ENCODE data around the gene TBC1D14.
"Not testable (repeated sequence)": the region's sequence is repeated elsewhere in the genome, so short reads cannot be mapped to it uniquely, and the experiment has no call there.

TBC1D14 gene

DNA sequence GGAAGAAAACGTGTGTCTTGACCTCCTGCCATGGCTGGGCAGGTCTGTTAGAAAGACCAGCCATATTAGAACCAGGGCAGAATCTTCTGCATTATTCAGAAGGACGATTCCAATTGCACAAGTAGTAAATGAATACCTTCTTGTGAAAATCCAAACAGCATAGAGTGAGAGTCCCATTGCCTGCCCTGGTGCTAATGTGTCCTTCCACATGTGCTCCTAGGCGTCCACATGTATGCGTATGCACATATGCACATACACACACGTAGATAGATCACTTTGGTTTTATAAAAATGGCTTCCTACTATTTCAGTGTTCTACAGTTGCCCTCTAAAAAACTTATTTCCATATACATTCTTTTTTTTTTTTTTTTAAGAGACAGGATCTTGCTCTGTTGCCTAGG is 168.4 kb downstream of the TBC1D14 start:
- H3K4me2 ChIP-seq (ENCODE audit: low read depth, low read length, poor library complexity, severe bottlenecking), result no peak overlapping the region
- TF ChIP-seq EZH2phosphoT487 (conservative IDR thresholded peaks at IDR 0.05; ENCODE audit: low read length), result no peak
- TF ChIP-seq, protein P1, sequence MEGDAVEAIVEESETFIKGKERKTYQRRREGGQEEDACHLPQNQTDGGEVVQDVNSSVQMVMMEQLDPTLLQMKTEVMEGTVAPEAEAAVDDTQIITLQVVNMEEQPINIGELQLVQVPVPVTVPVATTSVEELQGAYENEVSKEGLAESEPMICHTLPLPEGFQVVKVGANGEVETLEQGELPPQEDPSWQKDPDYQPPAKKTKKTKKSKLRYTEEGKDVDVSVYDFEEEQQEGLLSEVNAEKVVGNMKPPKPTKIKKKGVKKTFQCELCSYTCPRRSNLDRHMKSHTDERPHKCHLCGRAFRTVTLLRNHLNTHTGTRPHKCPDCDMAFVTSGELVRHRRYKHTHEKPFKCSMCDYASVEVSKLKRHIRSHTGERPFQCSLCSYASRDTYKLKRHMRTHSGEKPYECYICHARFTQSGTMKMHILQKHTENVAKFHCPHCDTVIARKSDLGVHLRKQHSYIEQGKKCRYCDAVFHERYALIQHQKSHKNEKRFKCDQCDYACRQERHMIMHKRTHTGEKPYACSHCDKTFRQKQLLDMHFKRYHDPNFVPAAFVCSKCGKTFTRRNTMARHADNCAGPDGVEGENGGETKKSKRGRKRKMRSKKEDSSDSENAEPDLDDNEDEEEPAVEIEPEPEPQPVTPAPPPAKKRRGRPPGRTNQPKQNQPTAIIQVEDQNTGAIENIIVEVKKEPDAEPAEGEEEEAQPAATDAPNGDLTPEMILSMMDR (IDR thresholded peaks at IDR 0.05; ENCODE audit: insufficient read depth, low read length, poor library complexity, severe bottlenecking), result no peak

DNA sequence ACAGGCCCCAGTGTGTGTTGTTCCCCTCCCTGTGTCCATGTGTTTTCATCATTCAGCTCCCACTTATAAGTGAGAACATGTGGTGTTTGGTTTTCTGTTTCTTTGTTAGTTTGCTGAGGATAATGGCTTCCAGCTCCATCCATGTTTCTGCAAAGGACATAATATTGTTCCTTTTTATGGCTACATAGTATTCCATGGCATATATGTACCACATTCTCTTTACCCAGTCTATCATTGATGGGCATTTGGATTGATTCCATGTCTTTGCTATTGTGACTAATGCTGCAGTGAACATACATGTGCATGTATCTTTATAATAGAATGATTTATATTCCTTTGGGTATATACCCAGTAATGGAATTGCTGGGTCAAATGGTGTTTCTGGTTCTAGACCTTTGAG is 169.9 kb downstream of the TBC1D14 start:
- not testable (repeated sequence) for H3K4me2 ChIP-seq (ENCODE audit: low read depth, low read length, poor library complexity, severe bottlenecking); H2AFZ ChIP-seq (ENCODE audit: low read depth, low read length, severe bottlenecking); H3K27ac ChIP-seq (ENCODE audit: low read depth, low read length); H4K20me1 ChIP-seq (ENCODE audit: low read depth, low read length); H3K9me2 ChIP-seq (replicated peaks; ENCODE audit: insufficient read depth, low read length); H3K79me2 ChIP-seq (ENCODE audit: insufficient read depth, low read length); H3K27me3 ChIP-seq (ENCODE audit: low read length); H3F3A ChIP-seq (ENCODE audit: insufficient read depth); H3K4me3 ChIP-seq (ENCODE audit: insufficient read depth, low read length, poor library complexity, severe bottlenecking); H3K36me3 ChIP-seq (ENCODE audit: low read length); H3K9ac ChIP-seq (ENCODE audit: low read length); H3K9me3 ChIP-seq (ENCODE audit: insufficient read depth, low read length)

More for the DNA sequence above, 168.4 kb downstream of the TBC1D14 start:
- H3K9me2 ChIP-seq (replicated peaks; ENCODE audit: insufficient read depth, low read length), result no peaks in the 10 kb centered on the region
- no peak overlapping the region for H3K4me3 ChIP-seq (ENCODE audit: insufficient read depth, low read length, poor library complexity, severe bottlenecking)
- no peaks in the 10 kb centered on the region for H3K27me3 ChIP-seq (ENCODE audit: low read length)
- H3K36me3 ChIP-seq (ENCODE audit: low read length), result no peaks in the 10 kb centered on the region
- no peak overlapping the region for H3K9ac ChIP-seq (ENCODE audit: low read length)
- H2AFZ ChIP-seq (ENCODE audit: low read depth, low read length, severe bottlenecking), result no peak overlapping the region
- no peaks in the 10 kb centered on the region for H3K9me3 ChIP-seq (ENCODE audit: insufficient read depth, low read length)
- no peak overlapping the region for H3K27ac ChIP-seq (ENCODE audit: low read depth, low read length)
- no peaks in the 10 kb centered on the region for H3F3A ChIP-seq (ENCODE audit: insufficient read depth)
- H3K79me2 ChIP-seq (ENCODE audit: insufficient read depth, low read length), result no peaks in the 10 kb centered on the region
- no peaks in the 10 kb centered on the region for H4K20me1 ChIP-seq (ENCODE audit: low read depth, low read length)

DNA sequence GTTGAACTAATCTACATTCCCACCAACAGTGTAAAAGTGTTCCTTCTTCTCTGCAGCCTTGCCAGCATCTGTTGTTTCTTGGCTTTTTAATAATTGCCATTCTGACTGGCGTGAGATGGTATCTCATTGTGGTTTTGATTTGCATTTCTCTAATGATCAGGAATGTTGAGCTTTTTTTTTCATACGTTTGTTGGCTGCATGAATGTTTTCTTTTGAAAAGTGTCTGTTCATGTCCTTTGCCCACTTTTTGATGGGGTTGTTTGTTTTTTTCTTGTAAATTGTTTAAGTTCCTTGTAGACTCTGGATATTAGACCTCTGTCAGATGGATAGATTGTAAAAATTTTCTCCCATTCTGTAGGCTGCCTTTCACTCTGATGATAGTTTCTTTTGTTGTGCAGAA is 170.3 kb downstream of the TBC1D14 start:
- H3K4me3 ChIP-seq (ENCODE audit: insufficient read depth, low read length, poor library complexity, severe bottlenecking); H4K20me1 ChIP-seq (ENCODE audit: low read depth, low read length); H3K79me2 ChIP-seq (ENCODE audit: insufficient read depth, low read length); H3K27me3 ChIP-seq (ENCODE audit: low read length); H3K9me3 ChIP-seq (ENCODE audit: insufficient read depth, low read length); H3K9me2 ChIP-seq (replicated peaks; ENCODE audit: insufficient read depth, low read length); H3K9ac ChIP-seq (ENCODE audit: low read length); H3K36me3 ChIP-seq (ENCODE audit: low read length); H3K4me2 ChIP-seq (ENCODE audit: low read depth, low read length, poor library complexity, severe bottlenecking); H3F3A ChIP-seq (ENCODE audit: insufficient read depth); H2AFZ ChIP-seq (ENCODE audit: low read depth, low read length, severe bottlenecking); H3K27ac ChIP-seq (ENCODE audit: low read depth, low read length): not testable (repeated sequence)

Measured in SU-DHL-6 (cell line).